ENCODE measurements around the gene MINDY4B.
A peak's percentile ranks its signal among the peaks of the same experiment; 100 is the strongest.

Gene MINDY4B

GRCh38 chr3:150931745-150932144 lies 26.5 kb upstream of the MINDY4B start:
- no peak for TF ChIP-seq LEF1 (IDR thresholded peaks at IDR 0.05; ENCODE audit: borderline replicate concordance)
- TF ChIP-seq FOXM1 (IDR thresholded peaks at IDR 0.05; ENCODE audit: borderline replicate concordance) = no peak
- no peak for TF ChIP-seq PKNOX1 (IDR thresholded peaks at IDR 0.05)
- TF ChIP-seq CTBP1 (IDR thresholded peaks at IDR 0.05; ENCODE audit: borderline replicate concordance) = no peak
- TF ChIP-seq L3MBTL2 (conservative IDR thresholded peaks at IDR 0.05) = no peak
- POLR2A ChIA-PET = no interaction called here
- no peak for DNase-seq (ENCODE audit: extremely low spot score)
- CTCF ChIA-PET = no interaction called here

DNA sequence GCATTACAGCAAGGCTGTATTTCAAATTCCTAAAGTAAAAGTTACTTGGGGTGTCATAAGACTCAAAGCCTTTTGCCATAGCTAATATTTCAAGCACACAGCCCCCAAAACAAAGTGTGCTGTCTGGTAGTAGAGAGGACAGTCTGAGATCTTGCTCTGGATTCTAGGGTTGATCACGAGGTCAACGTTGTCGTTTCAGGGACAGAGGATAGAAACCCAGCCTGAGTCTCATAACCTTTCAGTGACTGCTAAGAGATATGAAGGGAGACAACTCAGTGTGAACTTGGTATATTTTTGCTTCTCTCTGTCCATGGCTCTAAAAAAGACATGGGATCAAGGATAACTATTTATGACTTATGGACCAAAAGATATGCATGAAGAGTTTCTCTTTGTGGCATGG lies 25.6 kb upstream of the MINDY4B start:
- CTCF ChIA-PET = no interaction called here
- POLR2A ChIA-PET = no interaction called here
- no peak for DNase-seq (ENCODE audit: extremely low spot score)
- no peak for TF ChIP-seq ELF4 (IDR thresholded peaks at IDR 0.05)
- no peak for TF ChIP-seq TARDBP (IDR thresholded peaks at IDR 0.05)
- no peak for TF ChIP-seq NFRKB (IDR thresholded peaks at IDR 0.05)
- no peak for TF ChIP-seq HDGF (IDR thresholded peaks at IDR 0.05; ENCODE audit: borderline replicate concordance)
- no peak for TF ChIP-seq SUZ12 (IDR thresholded peaks at IDR 0.05)
- TF ChIP-seq BHLHE40 (IDR thresholded peaks at IDR 0.05; ENCODE audit: borderline replicate concordance) = no peak
- TF ChIP-seq ZNF384 (IDR thresholded peaks at IDR 0.05) = no peak
- no peak for TF ChIP-seq L3MBTL2 (conservative IDR thresholded peaks at IDR 0.05)
- no peak for TF ChIP-seq FOXM1 (IDR thresholded peaks at IDR 0.05; ENCODE audit: borderline replicate concordance)
- TF ChIP-seq CTBP1 (IDR thresholded peaks at IDR 0.05; ENCODE audit: borderline replicate concordance) = no peak
- TF ChIP-seq FOXA1 (IDR thresholded peaks at IDR 0.05) = no peak
- TF ChIP-seq FOXK2 (IDR thresholded peaks at IDR 0.05) = no peak
- TF ChIP-seq ARNT (IDR thresholded peaks at IDR 0.05) = no peak
- TF ChIP-seq LEF1 (IDR thresholded peaks at IDR 0.05; ENCODE audit: borderline replicate concordance) = no peak
- TF ChIP-seq SP1 (IDR thresholded peaks at IDR 0.05) = no peak
- no peak for TF ChIP-seq PKNOX1 (IDR thresholded peaks at IDR 0.05)

DNA sequence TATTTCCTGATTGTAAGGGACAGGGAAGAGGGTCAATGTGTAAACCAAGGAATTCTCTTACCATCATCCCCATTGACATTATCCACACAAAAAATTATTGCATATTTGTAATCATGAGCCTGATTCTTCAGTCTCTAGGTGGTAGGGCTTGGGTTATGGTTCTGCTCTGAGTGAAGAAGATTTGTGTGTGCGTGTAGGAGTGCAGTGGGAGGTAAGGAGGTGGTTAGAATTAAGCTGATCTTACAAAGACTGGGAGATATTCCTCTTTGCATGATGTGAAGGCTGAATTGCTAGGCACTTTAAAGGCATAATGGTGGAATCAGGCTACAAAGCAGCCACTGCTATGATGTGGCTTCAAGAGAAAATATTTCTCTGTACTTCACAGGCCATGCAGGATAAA lies 23.0 kb upstream of the MINDY4B start:
- TF ChIP-seq ARNT (IDR thresholded peaks at IDR 0.05) (no peak), LEF1 (IDR thresholded peaks at IDR 0.05; ENCODE audit: borderline replicate concordance) (no peak), ELF4 (IDR thresholded peaks at IDR 0.05) (no peak), SUZ12 (IDR thresholded peaks at IDR 0.05) (no peak)
- POLR2A ChIA-PET = no interaction called here
- no peak for DNase-seq (ENCODE audit: extremely low spot score)
- CTCF ChIA-PET = no interaction called here

DNA sequence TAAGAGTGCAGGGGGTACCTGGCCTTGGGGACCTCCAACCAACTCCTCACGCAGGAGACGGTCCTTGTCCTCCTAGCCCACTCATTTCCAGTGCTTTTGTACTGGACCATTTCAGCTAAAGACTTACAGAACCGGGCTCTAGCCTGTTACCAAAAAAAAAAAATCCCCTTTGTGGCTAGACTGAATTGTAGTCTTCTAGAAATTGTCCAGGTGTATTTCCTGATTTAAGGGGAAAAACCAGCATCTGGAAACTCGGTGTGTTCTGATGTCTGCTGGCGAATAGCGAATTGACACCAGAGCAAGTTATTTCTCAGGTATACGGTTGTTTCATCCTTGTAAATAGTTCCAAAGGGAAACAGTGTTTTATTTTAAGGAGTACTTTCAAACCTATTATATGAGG lies 21.1 kb upstream of the MINDY4B start:
- CTCF ChIA-PET = interaction anchor here (0.6 to 1.0 kb wide), 3 partner anchors 8 to 68 kb away, joined by 3 read pairs; no protein-coding TSS in a partner anchor
- DNase-seq (ENCODE audit: extremely low spot score) = no peak
- POLR2A ChIA-PET = no interaction called here
- no peak for TF ChIP-seq TARDBP (IDR thresholded peaks at IDR 0.05)
- TF ChIP-seq ARNT (IDR thresholded peaks at IDR 0.05) = no peak
- no peak for TF ChIP-seq FOXA1 (IDR thresholded peaks at IDR 0.05)
- TF ChIP-seq NFRKB (IDR thresholded peaks at IDR 0.05) = no peak
- TF ChIP-seq PKNOX1 (IDR thresholded peaks at IDR 0.05) = no peak
- no peak for TF ChIP-seq FOXM1 (IDR thresholded peaks at IDR 0.05; ENCODE audit: borderline replicate concordance)
- no peak for TF ChIP-seq CTBP1 (IDR thresholded peaks at IDR 0.05; ENCODE audit: borderline replicate concordance)
- no peak for TF ChIP-seq L3MBTL2 (conservative IDR thresholded peaks at IDR 0.05)
- no peak for TF ChIP-seq ZNF384 (IDR thresholded peaks at IDR 0.05)
- TF ChIP-seq SUZ12 (IDR thresholded peaks at IDR 0.05) = no peak
- no peak for TF ChIP-seq FOXK2 (IDR thresholded peaks at IDR 0.05)
- TF ChIP-seq ELF4 (IDR thresholded peaks at IDR 0.05) = no peak

DNA sequence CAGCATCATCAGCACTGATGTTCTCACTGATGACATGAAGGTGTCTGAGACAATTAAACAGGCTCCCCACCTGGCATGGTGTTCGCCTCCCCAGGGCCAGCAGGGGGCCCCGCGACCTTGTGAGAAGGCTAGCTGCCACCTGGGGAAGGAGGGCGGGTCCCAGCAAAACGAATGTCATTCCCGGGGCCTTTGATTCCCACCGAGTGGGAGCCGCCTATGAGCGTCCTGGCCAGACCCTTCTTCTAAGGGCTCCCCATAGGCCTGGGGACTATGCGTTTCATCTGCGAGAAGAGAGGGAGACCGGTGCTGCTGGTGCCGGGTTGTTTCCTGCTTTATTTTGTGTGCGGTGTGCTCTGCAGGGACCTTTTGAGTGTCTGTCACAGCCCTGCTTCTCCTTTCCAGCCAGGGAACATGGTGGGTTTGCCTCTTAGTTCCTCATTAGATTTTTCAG lies 20.5 kb upstream of the MINDY4B start:
- ChIA-PET POLR2A (no interaction called here), CTCF (interaction anchor here (0.6 to 1.0 kb wide), 3 partner anchors 8 to 508 kb away, joined by 3 read pairs; no protein-coding TSS in a partner anchor)
- DNase-seq (ENCODE audit: extremely low spot score) = peak; percentile 73
- TF ChIP-seq SP1 (IDR thresholded peaks at IDR 0.05) = no peak
- TF ChIP-seq FOXK2 (IDR thresholded peaks at IDR 0.05) = no peak
- TF ChIP-seq HDGF (IDR thresholded peaks at IDR 0.05; ENCODE audit: borderline replicate concordance) = no peak
- no peak for TF ChIP-seq ARNT (IDR thresholded peaks at IDR 0.05)
- no peak for TF ChIP-seq FOXA1 (IDR thresholded peaks at IDR 0.05)
- TF ChIP-seq BHLHE40 (IDR thresholded peaks at IDR 0.05; ENCODE audit: borderline replicate concordance) = no peak
- TF ChIP-seq ZNF384 (IDR thresholded peaks at IDR 0.05) = no peak

- peak; percentile 72 for DNase-seq (ENCODE audit: extremely low spot score)
- CTCF ChIA-PET = no interaction called here
- POLR2A ChIA-PET = no interaction called here
- TF ChIP-seq LEF1 (IDR thresholded peaks at IDR 0.05; ENCODE audit: borderline replicate concordance) (no peak), L3MBTL2 (conservative IDR thresholded peaks at IDR 0.05) (no peak), ARNT (IDR thresholded peaks at IDR 0.05) (no peak), NFRKB (IDR thresholded peaks at IDR 0.05) (no peak), HDGF (IDR thresholded peaks at IDR 0.05; ENCODE audit: borderline replicate concordance) (no peak)
Observed at GRCh38 chr3:150922611-150923010, 17.4 kb upstream of the MINDY4B start.

DNA sequence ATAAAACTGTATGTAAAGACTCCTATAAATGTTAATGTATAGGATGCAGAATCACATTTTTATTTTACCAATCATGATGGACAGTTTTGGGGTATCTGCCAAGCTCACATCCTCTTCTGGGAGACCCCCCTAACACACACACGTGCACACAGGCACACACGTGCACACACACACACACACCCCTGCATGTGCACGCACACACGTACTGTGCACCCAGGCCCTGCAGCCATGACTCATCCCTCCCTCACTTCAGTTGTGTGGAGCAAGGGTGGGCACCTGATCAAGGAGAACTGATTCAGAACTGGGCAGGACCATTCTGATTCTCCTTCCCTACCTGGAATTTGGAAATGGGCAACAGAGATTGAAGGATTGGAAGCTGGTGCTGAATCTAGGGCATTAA lies 16.0 kb upstream of the MINDY4B start:
- TF ChIP-seq SP1 (IDR thresholded peaks at IDR 0.05) (no peak), BHLHE40 (IDR thresholded peaks at IDR 0.05; ENCODE audit: borderline replicate concordance) (no peak), L3MBTL2 (conservative IDR thresholded peaks at IDR 0.05) (no peak), ARNT (IDR thresholded peaks at IDR 0.05) (no peak), ELF4 (IDR thresholded peaks at IDR 0.05) (no peak), FOXK2 (IDR thresholded peaks at IDR 0.05) (no peak), TARDBP (IDR thresholded peaks at IDR 0.05) (no peak), LEF1 (IDR thresholded peaks at IDR 0.05; ENCODE audit: borderline replicate concordance) (no peak), PKNOX1 (IDR thresholded peaks at IDR 0.05) (no peak), HDGF (IDR thresholded peaks at IDR 0.05; ENCODE audit: borderline replicate concordance) (no peak), FOXA1 (IDR thresholded peaks at IDR 0.05) (no peak), NFRKB (IDR thresholded peaks at IDR 0.05) (no peak)
- ChIA-PET CTCF (no interaction called here), POLR2A (no interaction called here)
- DNase-seq (ENCODE audit: extremely low spot score) = no peak

Measured in HEK293T (cell line).